ENCODE data around the gene STARD3.
"Not testable (repeated sequence)": the region's sequence is repeated elsewhere in the genome, so short reads cannot be mapped to it uniquely, and the experiment has no call there.

The STARD3 gene

DNA sequence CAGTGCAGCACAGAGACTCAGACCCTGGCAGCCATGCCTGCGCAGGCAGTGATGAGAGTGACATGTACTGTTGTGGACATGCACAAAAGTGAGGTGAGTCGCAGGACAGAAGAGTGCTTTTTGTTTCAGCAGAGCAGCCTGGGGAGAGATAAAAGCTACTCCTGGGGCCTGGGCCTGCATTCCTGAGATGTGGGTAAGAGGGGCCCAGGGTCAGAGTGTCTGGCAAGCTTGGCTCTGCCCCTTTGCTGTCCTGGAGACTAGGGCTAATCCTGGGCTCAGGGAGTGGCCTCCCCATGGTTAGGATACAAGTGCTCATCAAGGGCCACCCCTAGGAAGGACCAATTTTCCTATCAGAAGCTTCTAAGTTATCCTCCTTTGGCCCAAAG is 58.1 kb downstream of the STARD3 start:
- no peak for DNase-seq (ENCODE audit: low read depth in 2 of 2)

- no peak for DNase-seq (ENCODE audit: low read depth in 2 of 2)
Observed at GRCh38 chr17:39696731-39697130, 59.8 kb downstream of the STARD3 start.

GRCh38 chr17:39697961-39698360 is 61.0 kb downstream of the STARD3 start:
- no peak for DNase-seq (ENCODE audit: low read depth in 2 of 2)

DNA sequence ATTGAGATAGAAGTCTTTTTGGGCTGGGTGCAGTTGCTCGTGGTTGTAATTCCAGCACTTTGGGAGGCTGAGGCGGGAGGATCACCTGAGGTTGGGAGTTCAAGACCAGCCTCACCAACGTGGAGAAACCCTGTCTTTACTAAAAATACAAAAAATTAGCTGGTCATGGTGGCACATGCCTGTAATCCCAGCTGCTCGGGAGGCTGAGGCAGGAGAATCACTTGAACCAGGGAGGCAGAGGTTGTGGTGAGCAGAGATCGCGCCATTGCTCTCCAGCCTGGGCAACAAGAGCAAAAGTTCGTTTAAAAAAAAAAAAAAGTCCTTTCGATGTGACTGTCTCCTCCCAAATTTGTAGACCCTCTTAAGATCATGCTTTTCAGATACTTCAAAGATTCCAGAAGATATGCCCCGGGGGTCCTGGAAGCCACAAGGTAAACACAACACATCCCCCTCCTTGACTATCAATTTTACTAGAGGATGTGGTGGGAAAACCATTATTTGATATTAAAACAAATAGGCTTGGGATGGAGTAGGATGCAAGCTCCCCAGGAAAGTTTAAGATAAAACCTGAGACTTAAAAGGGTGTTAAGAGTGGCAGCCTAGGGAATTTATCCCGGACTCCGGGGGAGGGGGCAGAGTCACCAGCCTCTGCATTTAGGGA is 62.3 kb downstream of the STARD3 start:
- DNase-seq (ENCODE audit: low read depth in 2 of 2) = not testable (repeated sequence)

- DNase-seq (ENCODE audit: low read depth in 2 of 2) = no peak
Observed at GRCh38 chr17:39699818-39700147, 62.8 kb downstream of the STARD3 start, which contains the start of gene ERBB2. TSS of gene ERBB2 (plus strand) at chr17:39700064. CDS start at chr17:39700239, 175 bp downstream.

DNA sequence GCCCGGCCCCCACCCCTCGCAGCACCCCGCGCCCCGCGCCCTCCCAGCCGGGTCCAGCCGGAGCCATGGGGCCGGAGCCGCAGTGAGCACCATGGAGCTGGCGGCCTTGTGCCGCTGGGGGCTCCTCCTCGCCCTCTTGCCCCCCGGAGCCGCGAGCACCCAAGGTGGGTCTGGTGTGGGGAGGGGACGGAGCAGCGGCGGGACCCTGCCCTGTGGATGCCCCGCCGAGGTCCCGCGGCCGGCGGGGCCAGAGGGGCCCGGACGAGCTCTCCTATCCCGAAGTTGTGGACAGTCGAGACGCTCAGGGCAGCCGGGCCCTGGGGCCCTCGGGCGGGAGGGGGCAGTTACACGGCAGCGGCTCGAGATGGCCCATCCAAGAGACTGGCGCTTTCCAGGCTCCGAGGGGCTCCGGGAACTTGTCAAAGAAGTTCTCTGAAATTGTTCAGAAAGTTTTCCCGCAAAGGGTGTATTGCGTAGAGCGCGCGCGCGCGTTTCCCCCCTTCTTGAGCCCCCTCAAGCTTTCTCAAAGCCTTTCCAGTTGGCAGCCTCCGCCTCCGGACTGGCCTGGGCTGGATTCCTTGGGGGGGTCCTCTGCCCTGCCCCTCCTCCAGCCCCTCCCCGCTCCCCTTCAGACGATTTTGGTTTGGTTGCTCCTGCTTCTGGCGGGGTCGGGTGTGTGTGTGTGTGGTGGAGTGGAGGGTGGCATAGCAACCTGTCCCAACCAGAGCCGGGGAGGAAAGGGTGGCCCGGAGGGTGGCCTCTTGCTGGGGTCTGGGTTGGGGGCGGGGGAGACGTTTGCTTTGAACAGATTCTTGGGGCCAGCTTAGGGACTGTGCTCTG is 63.4 kb downstream of the STARD3 start:
- no peak for DNase-seq (ENCODE audit: low read depth in 2 of 2)

DNA sequence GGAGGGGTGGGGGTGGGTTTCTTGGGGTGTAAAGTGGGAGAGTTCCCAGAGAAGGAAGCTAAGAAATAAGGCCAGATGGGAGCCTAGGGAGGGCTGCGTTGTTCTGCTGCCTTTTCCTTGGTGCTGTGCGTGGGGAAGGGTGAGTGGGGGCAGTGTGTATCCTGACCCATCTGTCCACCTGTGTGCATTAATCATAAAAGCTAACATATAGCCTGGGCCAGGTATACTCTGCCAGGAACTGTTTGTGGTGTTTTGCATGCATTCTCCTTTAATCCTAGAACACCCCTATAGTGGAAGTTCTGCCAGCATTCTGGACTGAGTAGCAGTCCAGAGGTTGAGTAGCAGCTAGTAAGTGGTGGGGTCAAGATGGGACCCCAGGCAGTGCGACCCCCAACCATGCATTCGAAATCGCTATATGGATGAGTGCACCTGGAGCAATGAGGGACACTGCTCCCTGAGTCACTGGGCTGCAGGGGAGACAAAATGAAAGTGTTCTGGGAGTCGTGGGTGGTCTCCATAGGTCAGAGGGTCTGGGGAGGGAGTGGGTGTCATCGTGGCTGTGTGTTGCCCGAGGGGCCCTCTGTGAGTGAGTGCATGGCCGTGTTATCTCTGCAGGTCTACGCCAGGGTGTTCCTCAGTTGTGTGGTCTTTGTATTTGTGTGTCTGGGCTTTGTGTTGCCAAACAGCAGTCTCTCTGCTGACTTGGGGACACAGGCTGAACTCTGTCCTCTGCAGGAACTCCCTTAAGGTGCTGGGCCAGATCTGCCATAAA is 64.3 kb downstream of the STARD3 start:
- DNase-seq (ENCODE audit: low read depth in 2 of 2) = no peak

DNA sequence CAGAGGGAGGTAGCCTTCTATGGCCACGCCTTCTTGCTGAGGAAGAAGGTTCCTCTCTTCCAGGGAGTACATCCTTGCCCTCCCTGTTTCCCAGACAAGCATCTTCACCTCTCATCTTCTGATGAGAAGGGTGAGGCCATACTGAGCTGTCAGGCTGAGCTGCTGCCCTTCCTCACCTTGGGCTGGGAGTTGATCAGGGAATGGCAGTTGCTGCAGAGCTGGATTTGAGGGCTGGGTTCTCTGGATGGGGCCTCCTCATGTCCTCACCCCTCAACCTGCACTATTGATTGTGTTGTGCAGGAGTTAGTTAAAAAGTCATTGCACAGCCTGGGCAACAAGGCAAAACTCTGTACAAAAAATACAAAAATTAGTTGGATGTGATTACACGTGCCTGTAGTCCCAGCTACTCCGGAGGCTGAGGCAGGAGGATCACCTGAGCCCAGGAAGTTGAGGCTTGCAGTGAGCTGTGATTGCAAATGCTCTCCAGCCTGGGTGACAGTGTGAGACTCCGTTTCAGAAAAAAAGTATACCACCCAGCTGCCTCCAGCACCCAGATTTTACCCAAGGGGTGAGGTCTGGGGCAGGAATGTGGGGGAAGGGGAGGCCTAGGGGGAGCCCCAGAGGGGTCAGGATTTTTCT is 65.0 kb downstream of the STARD3 start:
- no peak for DNase-seq (ENCODE audit: low read depth in 2 of 2)

DNA sequence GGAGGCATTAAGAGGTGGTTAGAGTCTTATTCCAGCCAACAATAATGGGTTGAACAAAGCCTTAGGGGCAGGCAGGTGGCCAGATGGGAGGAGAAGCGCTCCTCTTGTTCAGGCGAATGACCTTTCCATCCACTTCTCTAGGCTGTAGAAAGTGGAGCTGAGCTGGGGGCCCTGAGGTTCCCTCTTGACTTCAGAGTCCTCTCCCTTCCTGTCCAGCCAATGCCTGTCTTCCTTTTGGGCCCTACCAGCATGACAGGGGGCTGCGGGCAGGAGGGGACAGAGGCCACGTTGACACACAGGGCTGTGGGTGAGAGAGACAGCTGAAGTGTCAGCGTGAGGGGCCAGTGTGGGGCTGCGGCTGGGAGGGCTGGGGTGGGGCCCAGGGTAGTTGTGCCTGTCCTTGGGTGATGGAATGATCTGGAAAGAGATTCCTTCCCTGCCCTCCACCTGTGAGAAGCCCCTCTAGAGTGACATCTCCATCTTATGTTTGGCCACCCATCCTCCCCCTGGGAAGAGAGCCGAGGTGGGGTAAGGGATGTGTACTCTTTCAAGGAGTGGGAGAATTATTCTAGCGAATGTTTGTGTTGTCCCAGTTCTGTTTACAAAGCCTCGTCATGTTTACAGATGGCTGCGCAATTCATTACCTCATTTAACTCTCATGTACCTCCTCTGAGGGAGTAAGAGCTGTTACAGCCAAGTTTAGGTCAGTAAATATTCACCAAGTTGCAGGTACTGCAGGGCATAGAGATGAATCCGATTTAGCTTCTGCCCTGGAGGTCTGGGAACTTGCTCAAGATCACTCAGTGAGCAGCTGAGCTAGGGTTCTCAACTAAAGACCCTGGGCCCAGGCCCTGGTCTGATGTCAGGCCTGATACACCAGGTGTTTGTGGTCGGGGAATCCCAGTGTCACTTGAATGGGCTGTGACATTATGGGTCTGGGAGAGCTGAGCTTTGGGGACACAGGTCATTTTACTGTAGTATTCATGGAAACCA is 66.3 kb downstream of the STARD3 start:
- no peak for DNase-seq (ENCODE audit: low read depth in 2 of 2)

GRCh38 chr17:39703913-39704312 is 67.0 kb downstream of the STARD3 start:
- no peak for DNase-seq (ENCODE audit: low read depth in 2 of 2)

- DNase-seq (ENCODE audit: low read depth in 2 of 2) = no peak
Observed at GRCh38 chr17:39704821-39705551, 68.0 kb downstream of the STARD3 start.

- no peak for DNase-seq (ENCODE audit: low read depth in 2 of 2)
Observed at GRCh38 chr17:39705786-39706348, 68.9 kb downstream of the STARD3 start.

- no peak for DNase-seq (ENCODE audit: low read depth in 2 of 2)
Observed at GRCh38 chr17:39706383-39706782, 69.4 kb downstream of the STARD3 start.

GRCh38 chr17:39706921-39707337 is 70.0 kb downstream of the STARD3 start:
- DNase-seq (ENCODE audit: low read depth in 2 of 2) = no peak

- DNase-seq (ENCODE audit: low read depth in 2 of 2) = no peak
Observed at GRCh38 chr17:39709319-39709997, 72.5 kb downstream of the STARD3 start.

DNA sequence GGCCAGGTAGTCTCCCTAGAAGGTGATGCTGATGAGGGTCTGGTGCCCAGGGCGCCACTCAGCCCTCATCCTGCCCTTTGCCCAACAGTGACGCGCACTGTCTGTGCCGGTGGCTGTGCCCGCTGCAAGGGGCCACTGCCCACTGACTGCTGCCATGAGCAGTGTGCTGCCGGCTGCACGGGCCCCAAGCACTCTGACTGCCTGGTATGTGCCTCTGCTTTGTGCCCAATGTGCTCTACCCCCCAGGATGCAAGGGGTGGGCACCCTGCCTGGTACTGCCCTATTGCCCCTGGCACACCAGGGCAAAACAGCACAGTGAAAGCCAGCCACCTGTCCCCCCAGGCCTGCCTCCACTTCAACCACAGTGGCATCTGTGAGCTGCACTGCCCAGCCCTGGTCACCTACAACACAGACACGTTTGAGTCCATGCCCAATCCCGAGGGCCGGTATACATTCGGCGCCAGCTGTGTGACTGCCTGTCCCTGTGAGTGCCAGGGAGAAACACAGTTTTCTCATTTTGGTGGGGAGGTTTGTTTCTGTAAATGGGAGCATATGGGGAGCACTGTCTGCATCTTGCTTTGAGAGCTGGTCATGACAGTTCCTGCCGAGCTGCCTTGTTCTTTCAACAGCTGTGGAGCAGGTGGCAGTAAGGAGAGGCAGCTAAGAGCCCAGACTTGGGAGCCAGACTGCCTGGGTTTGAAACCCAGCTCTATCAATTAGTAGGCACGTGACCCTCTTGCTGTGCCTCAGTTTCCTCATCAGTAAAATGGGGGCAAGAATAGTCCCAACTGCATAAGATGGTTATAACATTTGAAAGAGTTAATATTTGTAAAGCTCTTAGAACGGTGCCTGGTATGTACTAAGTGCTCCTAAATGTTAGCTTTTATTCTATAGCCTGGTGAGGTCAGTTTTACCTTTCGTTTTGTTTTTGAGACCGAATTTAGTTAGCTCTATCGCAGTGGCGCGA is 73.3 kb downstream of the STARD3 start:
- DNase-seq (ENCODE audit: low read depth in 2 of 2) = no peak

GRCh38 chr17:39711071-39711470 is 74.1 kb downstream of the STARD3 start:
- DNase-seq (ENCODE audit: low read depth in 2 of 2) = not testable (repeated sequence)

GRCh38 chr17:39711851-39712250 is 74.9 kb downstream of the STARD3 start:
- DNase-seq (ENCODE audit: low read depth in 2 of 2) = no peak
